B cell (primary cell): ENCODE measurements around the gene RUVBL1.

Experiments
- CTCF ChIP-seq: fragments of 200-600 bp; IDR thresholded peaks from one replicate; pipeline ENCODE4 v1.8.0; 2022; ENCODE audit warnings: antibody characterized with exemption, mild to moderate bottlenecking
- EZH2 ChIP-seq: IDR thresholded peaks from 2 replicates; pipeline ENCODE4 v1.6.1; 2012; ENCODE audit warnings: borderline replicate concordance, low read depth, mild to moderate bottlenecking, moderate library complexity, low read length; ENCODE audit not compliant: insufficient read depth, poor library complexity, severe bottlenecking

GRCh38 chr3:128080323-128081080 is 43.1 kb downstream of the RUVBL1 start:
- TF ChIP-seq CTCF: no peak
- no peak for TF ChIP-seq EZH2
